Measurements from ENCODE around the gene RAB9A.

GRCh38 chrX:13699183-13699826 is 10.4 kb downstream of the RAB9A start:
- TF ChIP-seq CTCF (conservative IDR thresholded peaks at IDR 0.05; ENCODE audit: low read depth, low read length) (no peak), EZH2phosphoT487 (IDR thresholded peaks at IDR 0.05; ENCODE audit: borderline replicate concordance, low read length) (no peak)

Measured in PC-3 (cell line).